Raji (cell line): Measurements from ENCODE around the gene DMKN.

Source experiments
- POLR2A ChIP-seq: IDR thresholded peaks from 2 replicates; pipeline ENCODE4 v1.6.1; 2011; ENCODE audit warnings: low read depth, low read length, control low read depth; ENCODE audit not compliant: insufficient read depth

The DMKN gene

GRCh38 chr19:35518313-35518712, 4.9 kb upstream of the DMKN start:
- no peak for TF ChIP-seq POLR2A

- TF ChIP-seq POLR2A = no peak
Observed at GRCh38 chr19:35517342-35517741, 3.9 kb upstream of the DMKN start.

GRCh38 chr19:35516310-35516709, 2.9 kb upstream of the DMKN start:
- no peak for TF ChIP-seq POLR2A

- no peak for TF ChIP-seq POLR2A
Observed at GRCh38 chr19:35514282-35514809, 897 bp upstream of the DMKN start.

GRCh38 chr19:35512831-35513627, 420 bp downstream of the DMKN start:
- no peak for TF ChIP-seq POLR2A

GRCh38 chr19:35511337-35511736, 2.1 kb downstream of the DMKN start:
- TF ChIP-seq POLR2A = no peak

- no peak for TF ChIP-seq POLR2A
Observed at GRCh38 chr19:35510626-35510964, 2.9 kb downstream of the DMKN start.

- TF ChIP-seq POLR2A = no peak
Observed at GRCh38 chr19:35509861-35510625, 3.4 kb downstream of the DMKN start.

- TF ChIP-seq POLR2A = no peak
Observed at GRCh38 chr19:35509018-35509652, 4.3 kb downstream of the DMKN start.

- no peak for TF ChIP-seq POLR2A
Observed at GRCh38 chr19:35508129-35508528, 5.3 kb downstream of the DMKN start.

GRCh38 chr19:35507561-35507960, 5.9 kb downstream of the DMKN start:
- no peak for TF ChIP-seq POLR2A

GRCh38 chr19:35506011-35506410, 7.4 kb downstream of the DMKN start:
- no peak for TF ChIP-seq POLR2A

GRCh38 chr19:35502751-35503150, 10.7 kb downstream of the DMKN start:
- no peak for TF ChIP-seq POLR2A

- TF ChIP-seq POLR2A = no peak
Observed at GRCh38 chr19:35501684-35502083, 11.8 kb downstream of the DMKN start.

GRCh38 chr19:35500611-35501010, 12.8 kb downstream of the DMKN start:
- no peak for TF ChIP-seq POLR2A

- no peak for TF ChIP-seq POLR2A
Observed at GRCh38 chr19:35498984-35499527, 14.4 kb downstream of the DMKN start.

GRCh38 chr19:35498220-35498619, 15.2 kb downstream of the DMKN start:
- TF ChIP-seq POLR2A = no peak
